ENCODE measurements around the gene THOC6.

THOC6 gene

DNA sequence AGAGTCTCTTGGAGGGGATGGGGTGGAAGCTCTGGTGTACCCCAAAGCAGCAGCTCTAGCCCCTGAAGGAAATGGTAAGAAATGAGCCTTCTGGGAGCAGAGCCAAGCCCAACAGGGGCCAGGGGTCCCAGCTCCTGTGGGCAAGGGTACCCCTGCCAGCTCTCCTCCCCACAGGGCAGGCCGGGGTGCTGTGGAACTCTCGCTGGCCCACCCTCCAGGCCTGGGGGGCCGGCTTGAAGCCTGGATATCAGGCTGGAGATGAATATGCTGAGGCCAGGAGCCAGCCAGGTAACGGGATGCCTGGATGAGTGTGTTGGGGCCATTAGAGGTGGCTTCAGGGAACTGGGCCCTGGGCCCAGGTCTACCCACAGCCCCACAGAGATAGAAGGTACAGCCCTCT is 23.3 kb upstream of the THOC6 start:
- Histone ChIP-seq H3K27ac (ENCODE audit: extremely low read depth, low read depth, low read length) (no peak overlapping the region), H3K4me3 (ENCODE audit: low read depth, low read length) (no peak overlapping the region), H3K9me3 (ENCODE audit: control insufficient read depth, insufficient read depth, low read depth, low read length) (no peaks in the 10 kb centered on the region), H3K36me3 (ENCODE audit: control insufficient read depth in 2 of 2, insufficient read depth in 1 of 2, low read length in 2 of 2) (no peaks in the 10 kb centered on the region), H3K4me1 (ENCODE audit: control insufficient read depth, insufficient read depth, low read length) (no peaks in the 10 kb centered on the region)
- peak; percentile 8; the same call in 1 of the 2 replicates for TF ChIP-seq SP2 (tag by site-specific recombination; IDR thresholded peaks at IDR 0.05)
- no peak for TF ChIP-seq OSR2 (tag by site-specific recombination; IDR thresholded peaks at IDR 0.05)
- TF ChIP-seq, protein P1, sequence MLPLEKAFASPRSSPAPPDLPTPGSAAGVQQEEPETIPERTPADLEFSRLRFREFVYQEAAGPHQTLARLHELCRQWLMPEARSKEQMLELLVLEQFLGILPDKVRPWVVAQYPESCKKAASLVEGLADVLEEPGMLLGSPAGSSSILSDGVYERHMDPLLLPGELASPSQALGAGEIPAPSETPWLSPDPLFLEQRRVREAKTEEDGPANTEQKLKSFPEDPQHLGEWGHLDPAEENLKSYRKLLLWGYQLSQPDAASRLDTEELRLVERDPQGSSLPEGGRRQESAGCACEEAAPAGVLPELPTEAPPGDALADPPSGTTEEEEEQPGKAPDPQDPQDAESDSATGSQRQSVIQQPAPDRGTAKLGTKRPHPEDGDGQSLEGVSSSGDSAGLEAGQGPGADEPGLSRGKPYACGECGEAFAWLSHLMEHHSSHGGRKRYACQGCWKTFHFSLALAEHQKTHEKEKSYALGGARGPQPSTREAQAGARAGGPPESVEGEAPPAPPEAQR (tag by site-specific recombination; IDR thresholded peaks at IDR 0.05), result no peak
- ChIA-PET CTCF (interaction anchor here (9.6 kb wide), 1 partner anchor 30 kb away, joined by 149 read pairs; no protein-coding TSS in a partner anchor), POLR2A (interaction anchor here (0.6 to 12.4 kb wide), 2 partner anchors 23 to 133 kb away, joined by 3 to 247 read pairs; partner anchors contain the start of genes CLDN6, HCFC1R1, THOC6 and TNFRSF12A)

DNA sequence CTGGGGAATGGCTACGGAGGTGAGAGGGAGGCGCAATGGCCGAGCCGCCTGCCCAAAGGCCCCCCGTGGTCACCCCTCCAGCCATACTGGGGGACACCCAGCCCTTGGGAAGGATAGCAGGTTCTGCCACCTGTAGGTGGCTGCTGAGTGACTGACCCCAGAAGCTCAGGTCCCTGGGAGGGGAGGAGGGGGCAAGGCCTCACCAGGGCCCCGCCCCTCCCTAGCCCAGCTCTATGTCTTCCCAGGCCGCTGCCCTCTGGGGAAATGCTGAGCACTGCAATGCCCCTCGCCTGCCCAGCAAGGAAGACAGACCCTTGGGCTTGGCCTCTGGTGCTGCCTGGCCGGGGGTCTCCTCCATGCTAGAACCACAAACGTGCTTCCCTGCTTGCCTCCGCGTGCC is 22.5 kb upstream of the THOC6 start:
- Histone ChIP-seq H3K4me3 (ENCODE audit: low read depth, low read length) (no peak overlapping the region), H3K4me1 (ENCODE audit: control insufficient read depth, insufficient read depth, low read length) (no peaks in the 10 kb centered on the region), H3K36me3 (ENCODE audit: control insufficient read depth in 2 of 2, insufficient read depth in 1 of 2, low read length in 2 of 2) (no peaks in the 10 kb centered on the region), H3K9me3 (ENCODE audit: control insufficient read depth, insufficient read depth, low read depth, low read length) (no peaks in the 10 kb centered on the region), H3K27ac (ENCODE audit: extremely low read depth, low read depth, low read length) (no peak overlapping the region)
- CTCF ChIA-PET, result interaction anchor here (1.3 to 9.6 kb wide), 2 partner anchors 19 to 30 kb away, joined by 4 to 149 read pairs; partner anchors contain the start of gene TNFRSF12A
- POLR2A ChIA-PET, result interaction anchor here (12.4 kb wide), 1 partner anchor 22 kb away, joined by 247 read pairs; the partner anchor contains the start of genes CLDN6, HCFC1R1, THOC6 and TNFRSF12A
- TF ChIP-seq ZNF510 (tag by site-specific recombination; IDR thresholded peaks at IDR 0.05; ENCODE audit: insufficient replicate concordance) (no peak), ZNF626 (tag by site-specific recombination; IDR thresholded peaks at IDR 0.05) (no peak), ZNF629 (tag by site-specific recombination; IDR thresholded peaks at IDR 0.05) (no peak), ZNF791 (tag by site-specific recombination; IDR thresholded peaks at IDR 0.05) (no peak), ZNF777 (tag by site-specific recombination; IDR thresholded peaks at IDR 0.05; ENCODE audit: borderline replicate concordance) (no peak), ZNF623 (tag by site-specific recombination; IDR thresholded peaks at IDR 0.05) (no peak), ZNF19 (tag by site-specific recombination; IDR thresholded peaks at IDR 0.05; ENCODE audit: low read depth) (no peak), ZNF350 (tag by site-specific recombination; IDR thresholded peaks at IDR 0.05) (no peak), ZNF274 (IDR thresholded peaks at IDR 0.05; ENCODE audit: low read length) (no peak), ZNF274 (tag by site-specific recombination; IDR thresholded peaks at IDR 0.05; ENCODE audit: borderline replicate concordance) (no peak), ZNF768 (tag by site-specific recombination; IDR thresholded peaks at IDR 0.05) (no peak), ZNF658 (tag by site-specific recombination; IDR thresholded peaks at IDR 0.05) (no peak), MYNN (tag by site-specific recombination; IDR thresholded peaks at IDR 0.05; ENCODE audit: borderline replicate concordance) (no peak), ZNF292 (tag by site-specific recombination; IDR thresholded peaks at IDR 0.05; ENCODE audit: borderline replicate concordance, low read depth) (no peak), ZNF660 (tag by site-specific recombination; IDR thresholded peaks at IDR 0.05) (no peak)

DNA sequence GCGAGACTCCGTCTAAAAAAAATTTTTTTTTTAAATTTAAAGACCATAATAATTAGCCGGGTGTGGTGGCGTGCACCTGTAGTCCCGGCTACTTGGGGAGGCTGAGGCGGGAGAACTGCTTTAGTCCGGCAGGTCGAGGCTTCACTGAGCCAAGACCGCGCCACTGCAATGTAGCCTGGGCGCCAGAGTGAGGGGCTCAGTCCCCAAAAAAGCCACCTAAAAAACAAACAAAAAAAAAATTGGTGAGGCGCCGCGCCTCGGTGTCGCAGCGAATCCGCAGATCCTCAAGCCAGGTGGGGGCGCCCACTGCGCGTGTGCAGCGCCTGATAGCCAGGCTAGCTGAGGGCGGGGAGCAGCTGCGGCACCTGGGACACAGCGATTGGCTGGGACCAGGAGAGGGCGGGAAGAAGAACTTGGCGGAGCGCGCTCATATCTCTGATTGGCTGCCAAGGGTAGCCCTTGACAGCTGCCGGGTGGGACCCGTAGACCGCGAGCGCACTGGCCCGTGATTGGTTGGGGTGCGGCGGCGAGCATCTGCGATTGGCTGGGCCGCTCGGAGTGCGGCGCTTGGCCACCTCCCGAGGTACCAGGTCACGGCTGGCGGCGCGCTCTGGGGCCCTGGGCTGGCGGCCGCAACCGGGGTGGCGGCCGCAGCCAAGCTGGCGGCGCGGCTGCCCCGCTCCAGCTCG is 20.1 kb upstream of the THOC6 start:
- Histone ChIP-seq H3K4me1 (ENCODE audit: control insufficient read depth, insufficient read depth, low read length) (no peaks in the 10 kb centered on the region), H3K36me3 (ENCODE audit: control insufficient read depth in 2 of 2, insufficient read depth in 1 of 2, low read length in 2 of 2) (no peaks in the 10 kb centered on the region), H3K9me3 (ENCODE audit: control insufficient read depth, insufficient read depth, low read depth, low read length) (no peaks in the 10 kb centered on the region), H3K4me3 (ENCODE audit: low read depth, low read length) (peak overlapping the region; percentile 19), H3K27ac (ENCODE audit: extremely low read depth, low read depth, low read length) (no peak overlapping the region)
- CTCF ChIA-PET, result interaction anchor here (0.7 to 9.6 kb wide), 12 partner anchors 10 to 947 kb away, joined by 3 to 149 read pairs (median 5); partner anchors contain the start of gene TNFRSF12A
- POLR2A ChIA-PET, result interaction anchor here (0.5 to 12.4 kb wide), 9 partner anchors 20 to 1071 kb away, joined by 3 to 247 read pairs (median 3); partner anchors contain the start of genes CLDN6, HCFC1R1, PAQR4 and THOC6
- TF ChIP-seq, protein P2, sequence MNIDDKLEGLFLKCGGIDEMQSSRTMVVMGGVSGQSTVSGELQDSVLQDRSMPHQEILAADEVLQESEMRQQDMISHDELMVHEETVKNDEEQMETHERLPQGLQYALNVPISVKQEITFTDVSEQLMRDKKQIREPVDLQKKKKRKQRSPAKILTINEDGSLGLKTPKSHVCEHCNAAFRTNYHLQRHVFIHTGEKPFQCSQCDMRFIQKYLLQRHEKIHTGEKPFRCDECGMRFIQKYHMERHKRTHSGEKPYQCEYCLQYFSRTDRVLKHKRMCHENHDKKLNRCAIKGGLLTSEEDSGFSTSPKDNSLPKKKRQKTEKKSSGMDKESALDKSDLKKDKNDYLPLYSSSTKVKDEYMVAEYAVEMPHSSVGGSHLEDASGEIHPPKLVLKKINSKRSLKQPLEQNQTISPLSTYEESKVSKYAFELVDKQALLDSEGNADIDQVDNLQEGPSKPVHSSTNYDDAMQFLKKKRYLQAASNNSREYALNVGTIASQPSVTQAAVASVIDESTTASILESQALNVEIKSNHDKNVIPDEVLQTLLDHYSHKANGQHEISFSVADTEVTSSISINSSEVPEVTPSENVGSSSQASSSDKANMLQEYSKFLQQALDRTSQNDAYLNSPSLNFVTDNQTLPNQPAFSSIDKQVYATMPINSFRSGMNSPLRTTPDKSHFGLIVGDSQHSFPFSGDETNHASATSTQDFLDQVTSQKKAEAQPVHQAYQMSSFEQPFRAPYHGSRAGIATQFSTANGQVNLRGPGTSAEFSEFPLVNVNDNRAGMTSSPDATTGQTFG (tag by site-specific recombination; IDR thresholded peaks at IDR 0.05; ENCODE audit: borderline replicate concordance), result no peak
- peak; percentile 71 for TF ChIP-seq ZNF654 (tag by site-specific recombination; IDR thresholded peaks at IDR 0.05; ENCODE audit: low read depth)
- TF ChIP-seq, protein P3, sequence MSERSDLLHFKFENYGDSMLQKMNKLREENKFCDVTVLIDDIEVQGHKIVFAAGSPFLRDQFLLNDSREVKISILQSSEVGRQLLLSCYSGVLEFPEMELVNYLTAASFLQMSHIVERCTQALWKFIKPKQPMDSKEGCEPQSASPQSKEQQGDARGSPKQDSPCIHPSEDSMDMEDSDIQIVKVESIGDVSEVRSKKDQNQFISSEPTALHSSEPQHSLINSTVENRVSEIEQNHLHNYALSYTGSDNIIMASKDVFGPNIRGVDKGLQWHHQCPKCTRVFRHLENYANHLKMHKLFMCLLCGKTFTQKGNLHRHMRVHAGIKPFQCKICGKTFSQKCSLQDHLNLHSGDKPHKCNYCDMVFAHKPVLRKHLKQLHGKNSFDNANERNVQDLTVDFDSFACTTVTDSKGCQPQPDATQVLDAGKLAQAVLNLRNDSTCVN (tag by site-specific recombination; optimal IDR thresholded peaks at IDR 0.05), result peak; percentile 72
- TF ChIP-seq GFI1B (tag by site-specific recombination; IDR thresholded peaks at IDR 0.05), result no peak
- no peak for TF ChIP-seq ZSCAN30 (tag by site-specific recombination; IDR thresholded peaks at IDR 0.05)
- peak; percentile 87 for TF ChIP-seq ZFP69B (tag by site-specific recombination; IDR thresholded peaks at IDR 0.05)
- TF ChIP-seq, protein P4, sequence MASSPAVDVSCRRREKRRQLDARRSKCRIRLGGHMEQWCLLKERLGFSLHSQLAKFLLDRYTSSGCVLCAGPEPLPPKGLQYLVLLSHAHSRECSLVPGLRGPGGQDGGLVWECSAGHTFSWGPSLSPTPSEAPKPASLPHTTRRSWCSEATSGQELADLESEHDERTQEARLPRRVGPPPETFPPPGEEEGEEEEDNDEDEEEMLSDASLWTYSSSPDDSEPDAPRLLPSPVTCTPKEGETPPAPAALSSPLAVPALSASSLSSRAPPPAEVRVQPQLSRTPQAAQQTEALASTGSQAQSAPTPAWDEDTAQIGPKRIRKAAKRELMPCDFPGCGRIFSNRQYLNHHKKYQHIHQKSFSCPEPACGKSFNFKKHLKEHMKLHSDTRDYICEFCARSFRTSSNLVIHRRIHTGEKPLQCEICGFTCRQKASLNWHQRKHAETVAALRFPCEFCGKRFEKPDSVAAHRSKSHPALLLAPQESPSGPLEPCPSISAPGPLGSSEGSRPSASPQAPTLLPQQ (tag by site-specific recombination; IDR thresholded peaks at IDR 0.05), result peak; percentile 95

All from HEK293 (cell line).